ENCODE data around the gene GAPDH.
"Not testable (repeated sequence)": the region's sequence is repeated elsewhere in the genome, so short reads cannot be mapped to it uniquely, and the experiment has no call there.

Gene GAPDH

DNA sequence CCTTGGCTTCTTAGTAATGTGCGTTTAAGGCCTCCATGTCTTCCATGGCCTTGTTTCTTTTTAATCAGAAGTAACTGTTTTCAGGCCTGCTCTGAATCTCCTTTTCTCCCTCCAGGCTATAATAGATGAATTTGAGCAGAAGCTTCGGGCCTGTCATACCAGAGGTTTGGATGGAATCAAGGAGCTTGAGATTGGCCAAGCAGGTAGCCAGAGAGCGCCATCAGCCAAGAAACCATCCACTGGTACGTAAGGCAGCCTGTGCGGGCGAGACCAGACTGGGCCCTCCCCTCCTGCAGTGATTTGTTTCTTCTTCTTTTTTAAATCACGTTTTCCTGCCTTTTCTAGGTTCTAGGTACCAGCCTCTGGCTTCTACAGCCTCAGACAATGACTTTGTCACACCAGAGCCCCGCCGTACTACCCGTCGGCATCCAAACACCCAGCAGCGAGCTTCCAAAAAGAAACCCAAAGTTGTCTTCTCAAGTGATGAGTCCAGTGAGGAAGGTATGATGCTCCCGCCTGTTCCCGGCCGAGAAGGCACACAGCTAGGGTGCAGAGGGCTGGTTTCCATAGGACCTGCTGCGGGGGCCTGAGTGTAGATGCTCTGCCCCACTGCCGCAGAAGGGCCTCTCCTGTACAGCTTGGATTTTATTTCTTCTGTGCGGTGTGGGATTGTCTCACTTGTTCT is 3.6 kb upstream of the GAPDH start:
- Histone ChIP-seq H3K27me3 (ENCODE audit: control insufficient read depth in 1 of 2, insufficient read depth in 2 of 2, low read length in 2 of 2) (no peaks in the 10 kb centered on the region), H3K9ac (ENCODE audit: low read length) (no peak overlapping the region), H3K36me3 (ENCODE audit: insufficient read depth, low read length) (peaks cover 55% of the 10 kb centered on the region), H3K4me3 (ENCODE audit: low read depth in 1 of 2, low read length in 2 of 2) (no peak overlapping the region), H3K27ac (ENCODE audit: low read depth, low read length) (no peak overlapping the region), H3K4me1 (ENCODE audit: insufficient read depth, low read length) (peaks cover 19% of the 10 kb centered on the region), H3K9me3 (ENCODE audit: low read length) (no peaks in the 10 kb centered on the region)

DNA sequence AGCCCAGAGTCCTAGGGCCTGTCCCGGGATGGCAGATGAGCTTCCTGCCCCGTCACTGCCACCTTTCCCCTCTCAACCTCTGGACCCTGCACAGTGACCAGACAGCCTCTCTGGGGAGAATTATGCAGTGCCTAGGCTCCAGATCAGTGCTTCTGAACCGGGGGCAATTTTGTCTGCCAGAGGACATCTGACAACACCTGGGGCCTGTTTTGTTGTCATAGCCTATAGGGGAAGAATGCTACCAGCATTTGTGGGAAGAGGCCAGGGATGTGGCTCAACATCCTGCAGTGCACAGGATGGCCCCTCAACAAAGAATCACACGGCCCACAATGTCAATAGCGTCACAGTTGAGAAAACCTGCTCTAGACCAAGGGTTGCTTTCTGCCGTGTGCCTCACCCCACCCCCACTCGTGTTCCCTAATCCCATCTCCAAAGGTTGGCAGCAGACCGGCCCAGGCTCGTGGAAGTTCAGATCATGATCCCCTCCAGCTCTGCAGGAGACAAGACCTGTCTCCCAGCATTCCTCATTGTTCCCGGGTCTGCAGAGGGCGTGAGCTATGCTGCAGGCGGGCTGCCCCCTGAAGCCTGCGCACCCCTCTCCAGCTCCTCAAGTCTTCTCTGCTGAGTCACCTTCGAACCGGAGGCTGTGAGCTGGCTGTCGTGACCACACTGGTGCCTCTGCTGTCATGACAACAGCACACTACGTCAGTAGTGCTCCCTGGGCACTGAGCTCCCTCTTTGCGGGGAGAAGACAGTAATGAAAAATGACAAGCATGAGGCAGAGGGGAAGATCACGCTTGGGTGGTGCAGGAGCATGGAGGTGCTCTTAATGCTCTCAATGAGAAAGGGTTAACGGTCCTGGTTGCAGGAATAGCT is 2.0 kb upstream of the GAPDH start:
- Histone ChIP-seq H3K27me3 (ENCODE audit: control insufficient read depth in 1 of 2, insufficient read depth in 2 of 2, low read length in 2 of 2) (no peaks in the 10 kb centered on the region), H3K27ac (ENCODE audit: low read depth, low read length) (peak overlapping the region; percentile 92), H3K4me1 (ENCODE audit: insufficient read depth, low read length) (peaks cover 34% of the 10 kb centered on the region), H3K9ac (ENCODE audit: low read length) (peak overlapping the region; percentile 63), H3K9me3 (ENCODE audit: low read length) (no peaks in the 10 kb centered on the region), H3K36me3 (ENCODE audit: insufficient read depth, low read length) (peaks cover 54% of the 10 kb centered on the region), H3K4me3 (ENCODE audit: low read depth in 1 of 2, low read length in 2 of 2) (peak overlapping the region in 1 of 2 donors; percentile 88)

DNA sequence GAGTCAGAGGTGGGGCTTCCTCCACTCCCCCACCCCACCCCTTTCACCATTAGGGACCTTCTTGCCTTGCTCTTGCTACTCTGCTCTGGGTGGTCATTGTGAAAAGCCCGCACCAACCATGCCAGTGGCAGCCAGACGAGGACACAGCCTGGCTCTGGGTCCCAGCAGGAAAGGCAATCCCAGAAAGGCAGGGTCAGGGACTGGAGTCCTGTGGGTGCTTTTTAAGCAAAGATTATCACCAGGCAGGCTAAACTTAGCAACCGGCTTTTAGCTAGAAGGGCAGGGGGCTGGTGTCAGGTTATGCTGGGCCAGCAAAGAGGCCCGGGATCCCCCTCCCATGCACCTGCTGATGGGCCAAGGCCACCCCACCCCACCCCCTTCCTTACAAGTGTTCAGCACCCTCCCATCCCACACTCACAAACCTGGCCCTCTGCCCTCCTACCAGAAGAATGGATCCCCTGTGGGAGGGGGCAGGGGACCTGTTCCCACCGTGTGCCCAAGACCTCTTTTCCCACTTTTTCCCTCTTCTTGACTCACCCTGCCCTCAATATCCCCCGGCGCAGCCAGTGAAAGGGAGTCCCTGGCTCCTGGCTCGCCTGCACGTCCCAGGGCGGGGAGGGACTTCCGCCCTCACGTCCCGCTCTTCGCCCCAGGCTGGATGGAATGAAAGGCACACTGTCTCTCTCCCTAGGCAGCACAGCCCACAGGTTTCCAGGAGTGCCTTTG is 1.2 kb upstream of the GAPDH start:
- no peaks in the 10 kb centered on the region for H3K27me3 ChIP-seq (ENCODE audit: control insufficient read depth in 1 of 2, insufficient read depth in 2 of 2, low read length in 2 of 2)
- no peaks in the 10 kb centered on the region for H3K9me3 ChIP-seq (ENCODE audit: low read length)
- H3K9ac ChIP-seq (ENCODE audit: low read length): peak overlapping the region; percentile 63
- H3K36me3 ChIP-seq (ENCODE audit: insufficient read depth, low read length): peaks cover 54% of the 10 kb centered on the region
- H3K4me3 ChIP-seq (ENCODE audit: low read depth in 1 of 2, low read length in 2 of 2): peak overlapping the region; percentile 53 to 88
- H3K4me1 ChIP-seq (ENCODE audit: insufficient read depth, low read length): peaks cover 41% of the 10 kb centered on the region
- H3K27ac ChIP-seq (ENCODE audit: low read depth, low read length): peak overlapping the region; percentile 92

DNA sequence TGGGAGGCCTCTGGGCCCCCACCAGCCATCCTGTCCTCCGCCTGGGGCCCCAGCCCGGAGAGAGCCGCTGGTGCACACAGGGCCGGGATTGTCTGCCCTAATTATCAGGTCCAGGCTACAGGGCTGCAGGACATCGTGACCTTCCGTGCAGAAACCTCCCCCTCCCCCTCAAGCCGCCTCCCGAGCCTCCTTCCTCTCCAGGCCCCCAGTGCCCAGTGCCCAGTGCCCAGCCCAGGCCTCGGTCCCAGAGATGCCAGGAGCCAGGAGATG is 729 bp upstream of the GAPDH start:
- peaks cover 54% of the 10 kb centered on the region for H3K36me3 ChIP-seq (ENCODE audit: insufficient read depth, low read length)
- no peaks in the 10 kb centered on the region for H3K27me3 ChIP-seq (ENCODE audit: control insufficient read depth in 1 of 2, insufficient read depth in 2 of 2, low read length in 2 of 2)
- peak overlapping the region; percentile 63 for H3K9ac ChIP-seq (ENCODE audit: low read length)
- H3K4me1 ChIP-seq (ENCODE audit: insufficient read depth, low read length): peaks cover 46% of the 10 kb centered on the region
- H3K4me3 ChIP-seq (ENCODE audit: low read depth in 1 of 2, low read length in 2 of 2): peak overlapping the region; percentile 53 to 88
- no peaks in the 10 kb centered on the region for H3K9me3 ChIP-seq (ENCODE audit: low read length)
- H3K27ac ChIP-seq (ENCODE audit: low read depth, low read length): peak overlapping the region; percentile 92

DNA sequence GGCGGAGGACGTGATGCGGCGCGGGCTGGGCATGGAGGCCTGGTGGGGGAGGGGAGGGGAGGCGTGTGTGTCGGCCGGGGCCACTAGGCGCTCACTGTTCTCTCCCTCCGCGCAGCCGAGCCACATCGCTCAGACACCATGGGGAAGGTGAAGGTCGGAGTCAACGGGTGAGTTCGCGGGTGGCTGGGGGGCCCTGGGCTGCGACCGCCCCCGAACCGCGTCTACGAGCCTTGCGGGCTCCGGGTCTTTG is 303 bp downstream of the GAPDH start:
- no peaks in the 10 kb centered on the region for H3K9me3 ChIP-seq (ENCODE audit: low read length)
- peak overlapping the region; percentile 91 for H3K9ac ChIP-seq (ENCODE audit: low read length)
- peak overlapping the region; percentile 92 for H3K27ac ChIP-seq (ENCODE audit: low read depth, low read length)
- peaks cover 53% of the 10 kb centered on the region for H3K36me3 ChIP-seq (ENCODE audit: insufficient read depth, low read length)
- peak overlapping the region; percentile 81 to 88 for H3K4me3 ChIP-seq (ENCODE audit: low read depth in 1 of 2, low read length in 2 of 2)
- H3K27me3 ChIP-seq (ENCODE audit: control insufficient read depth in 1 of 2, insufficient read depth in 2 of 2, low read length in 2 of 2): no peaks in the 10 kb centered on the region
- peaks cover 49% of the 10 kb centered on the region for H3K4me1 ChIP-seq (ENCODE audit: insufficient read depth, low read length)

DNA sequence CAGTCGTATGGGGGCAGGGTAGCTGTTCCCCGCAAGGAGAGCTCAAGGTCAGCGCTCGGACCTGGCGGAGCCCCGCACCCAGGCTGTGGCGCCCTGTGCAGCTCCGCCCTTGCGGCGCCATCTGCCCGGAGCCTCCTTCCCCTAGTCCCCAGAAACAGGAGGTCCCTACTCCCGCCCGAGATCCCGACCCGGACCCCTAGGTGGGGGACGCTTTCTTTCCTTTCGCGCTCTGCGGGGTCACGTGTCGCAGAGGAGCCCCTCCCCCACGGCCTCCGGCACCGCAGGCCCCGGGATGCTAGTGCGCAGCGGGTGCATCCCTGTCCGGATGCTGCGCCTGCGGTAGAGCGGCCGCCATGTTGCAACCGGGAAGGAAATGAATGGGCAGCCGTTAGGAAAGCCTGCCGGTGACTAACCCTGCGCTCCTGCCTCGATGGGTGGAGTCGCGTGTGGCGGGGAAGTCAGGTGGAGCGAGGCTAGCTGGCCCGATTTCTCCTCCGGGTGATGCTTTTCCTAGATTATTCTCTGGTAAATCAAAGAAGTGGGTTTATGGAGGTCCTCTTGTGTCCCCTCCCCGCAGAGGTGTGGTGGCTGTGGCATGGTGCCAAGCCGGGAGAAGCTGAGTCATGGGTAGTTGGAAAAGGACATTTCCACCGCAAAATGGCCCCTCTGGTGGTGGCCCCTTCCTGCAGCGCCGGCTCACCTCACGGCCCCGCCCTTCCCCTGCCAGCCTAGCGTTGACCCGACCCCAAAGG is 804 bp downstream of the GAPDH start:
- H3K27ac ChIP-seq (ENCODE audit: low read depth, low read length): peak overlapping the region; percentile 92
- no peaks in the 10 kb centered on the region for H3K27me3 ChIP-seq (ENCODE audit: control insufficient read depth in 1 of 2, insufficient read depth in 2 of 2, low read length in 2 of 2)
- H3K4me1 ChIP-seq (ENCODE audit: insufficient read depth, low read length): peaks cover 49% of the 10 kb centered on the region
- no peaks in the 10 kb centered on the region for H3K9me3 ChIP-seq (ENCODE audit: low read length)
- H3K4me3 ChIP-seq (ENCODE audit: low read depth in 1 of 2, low read length in 2 of 2): peak overlapping the region; percentile 81 to 88
- H3K36me3 ChIP-seq (ENCODE audit: insufficient read depth, low read length): peaks cover 48% of the 10 kb centered on the region
- H3K9ac ChIP-seq (ENCODE audit: low read length): peak overlapping the region; percentile 91

DNA sequence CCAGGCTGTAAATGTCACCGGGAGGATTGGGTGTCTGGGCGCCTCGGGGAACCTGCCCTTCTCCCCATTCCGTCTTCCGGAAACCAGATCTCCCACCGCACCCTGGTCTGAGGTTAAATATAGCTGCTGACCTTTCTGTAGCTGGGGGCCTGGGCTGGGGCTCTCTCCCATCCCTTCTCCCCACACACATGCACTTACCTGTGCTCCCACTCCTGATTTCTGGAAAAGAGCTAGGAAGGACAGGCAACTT is 1.3 kb downstream of the GAPDH start:
- peak overlapping the region; percentile 81 to 88 for H3K4me3 ChIP-seq (ENCODE audit: low read depth in 1 of 2, low read length in 2 of 2)
- H3K36me3 ChIP-seq (ENCODE audit: insufficient read depth, low read length): peaks cover 43% of the 10 kb centered on the region
- H3K9ac ChIP-seq (ENCODE audit: low read length): peak overlapping the region; percentile 91
- no peaks in the 10 kb centered on the region for H3K9me3 ChIP-seq (ENCODE audit: low read length)
- peaks cover 49% of the 10 kb centered on the region for H3K4me1 ChIP-seq (ENCODE audit: insufficient read depth, low read length)
- peak overlapping the region; percentile 92 for H3K27ac ChIP-seq (ENCODE audit: low read depth, low read length)
- no peaks in the 10 kb centered on the region for H3K27me3 ChIP-seq (ENCODE audit: control insufficient read depth in 1 of 2, insufficient read depth in 2 of 2, low read length in 2 of 2)

DNA sequence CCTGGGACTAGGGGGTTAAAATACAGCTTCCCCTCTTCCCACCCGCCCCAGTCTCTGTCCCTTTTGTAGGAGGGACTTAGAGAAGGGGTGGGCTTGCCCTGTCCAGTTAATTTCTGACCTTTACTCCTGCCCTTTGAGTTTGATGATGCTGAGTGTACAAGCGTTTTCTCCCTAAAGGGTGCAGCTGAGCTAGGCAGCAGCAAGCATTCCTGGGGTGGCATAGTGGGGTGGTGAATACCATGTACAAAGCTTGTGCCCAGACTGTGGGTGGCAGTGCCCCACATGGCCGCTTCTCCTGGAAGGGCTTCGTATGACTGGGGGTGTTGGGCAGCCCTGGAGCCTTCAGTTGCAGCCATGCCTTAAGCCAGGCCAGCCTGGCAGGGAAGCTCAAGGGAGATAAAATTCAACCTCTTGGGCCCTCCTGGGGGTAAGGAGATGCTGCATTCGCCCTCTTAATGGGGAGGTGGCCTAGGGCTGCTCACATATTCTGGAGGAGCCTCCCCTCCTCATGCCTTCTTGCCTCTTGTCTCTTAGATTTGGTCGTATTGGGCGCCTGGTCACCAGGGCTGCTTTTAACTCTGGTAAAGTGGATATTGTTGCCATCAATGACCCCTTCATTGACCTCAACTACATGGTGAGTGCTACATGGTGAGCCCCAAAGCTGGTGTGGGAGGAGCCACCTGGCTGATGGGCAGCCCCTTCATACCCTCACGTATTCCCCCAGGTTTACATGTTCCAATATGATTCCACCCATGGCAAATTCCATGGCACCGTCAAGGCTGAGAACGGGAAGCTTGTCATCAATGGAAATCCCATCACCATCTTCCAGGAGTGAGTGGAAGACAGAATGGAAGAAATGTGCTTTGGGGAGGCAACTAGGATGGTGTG is 1.9 kb downstream of the GAPDH start:
- Histone ChIP-seq H3K4me3 (ENCODE audit: low read depth in 1 of 2, low read length in 2 of 2) (peak overlapping the region; percentile 81 to 88), H3K9ac (ENCODE audit: low read length) (peak overlapping the region; percentile 91), H3K36me3 (ENCODE audit: insufficient read depth, low read length) (peaks cover 41% of the 10 kb centered on the region), H3K27ac (ENCODE audit: low read depth, low read length) (peak overlapping the region; percentile 92), H3K27me3 (ENCODE audit: control insufficient read depth in 1 of 2, insufficient read depth in 2 of 2, low read length in 2 of 2) (no peaks in the 10 kb centered on the region), H3K4me1 (ENCODE audit: insufficient read depth, low read length) (peaks cover 49% of the 10 kb centered on the region), H3K9me3 (ENCODE audit: low read length) (no peaks in the 10 kb centered on the region)

DNA sequence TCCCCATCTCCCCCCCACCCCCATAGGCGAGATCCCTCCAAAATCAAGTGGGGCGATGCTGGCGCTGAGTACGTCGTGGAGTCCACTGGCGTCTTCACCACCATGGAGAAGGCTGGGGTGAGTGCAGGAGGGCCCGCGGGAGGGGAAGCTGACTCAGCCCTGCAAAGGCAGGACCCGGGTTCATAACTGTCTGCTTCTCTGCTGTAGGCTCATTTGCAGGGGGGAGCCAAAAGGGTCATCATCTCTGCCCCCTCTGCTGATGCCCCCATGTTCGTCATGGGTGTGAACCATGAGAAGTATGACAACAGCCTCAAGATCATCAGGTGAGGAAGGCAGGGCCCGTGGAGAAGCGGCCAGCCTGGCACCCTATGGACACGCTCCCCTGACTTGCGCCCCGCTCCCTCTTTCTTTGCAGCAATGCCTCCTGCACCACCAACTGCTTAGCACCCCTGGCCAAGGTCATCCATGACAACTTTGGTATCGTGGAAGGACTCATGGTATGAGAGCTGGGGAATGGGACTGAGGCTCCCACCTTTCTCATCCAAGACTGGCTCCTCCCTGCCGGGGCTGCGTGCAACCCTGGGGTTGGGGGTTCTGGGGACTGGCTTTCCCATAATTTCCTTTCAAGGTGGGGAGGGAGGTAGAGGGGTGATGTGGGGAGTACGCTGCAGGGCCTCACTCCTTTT is 2.7 kb downstream of the GAPDH start:
- Histone ChIP-seq H3K9me3 (ENCODE audit: low read length) (no peaks in the 10 kb centered on the region), H3K9ac (ENCODE audit: low read length) (no peak overlapping the region), H3K4me3 (ENCODE audit: low read depth in 1 of 2, low read length in 2 of 2) (no peak overlapping the region), H3K27ac (ENCODE audit: low read depth, low read length) (no peak overlapping the region), H3K27me3 (ENCODE audit: control insufficient read depth in 1 of 2, insufficient read depth in 2 of 2, low read length in 2 of 2) (no peaks in the 10 kb centered on the region), H3K4me1 (ENCODE audit: insufficient read depth, low read length) (peaks cover 46% of the 10 kb centered on the region), H3K36me3 (ENCODE audit: insufficient read depth, low read length) (peaks cover 46% of the 10 kb centered on the region)

DNA sequence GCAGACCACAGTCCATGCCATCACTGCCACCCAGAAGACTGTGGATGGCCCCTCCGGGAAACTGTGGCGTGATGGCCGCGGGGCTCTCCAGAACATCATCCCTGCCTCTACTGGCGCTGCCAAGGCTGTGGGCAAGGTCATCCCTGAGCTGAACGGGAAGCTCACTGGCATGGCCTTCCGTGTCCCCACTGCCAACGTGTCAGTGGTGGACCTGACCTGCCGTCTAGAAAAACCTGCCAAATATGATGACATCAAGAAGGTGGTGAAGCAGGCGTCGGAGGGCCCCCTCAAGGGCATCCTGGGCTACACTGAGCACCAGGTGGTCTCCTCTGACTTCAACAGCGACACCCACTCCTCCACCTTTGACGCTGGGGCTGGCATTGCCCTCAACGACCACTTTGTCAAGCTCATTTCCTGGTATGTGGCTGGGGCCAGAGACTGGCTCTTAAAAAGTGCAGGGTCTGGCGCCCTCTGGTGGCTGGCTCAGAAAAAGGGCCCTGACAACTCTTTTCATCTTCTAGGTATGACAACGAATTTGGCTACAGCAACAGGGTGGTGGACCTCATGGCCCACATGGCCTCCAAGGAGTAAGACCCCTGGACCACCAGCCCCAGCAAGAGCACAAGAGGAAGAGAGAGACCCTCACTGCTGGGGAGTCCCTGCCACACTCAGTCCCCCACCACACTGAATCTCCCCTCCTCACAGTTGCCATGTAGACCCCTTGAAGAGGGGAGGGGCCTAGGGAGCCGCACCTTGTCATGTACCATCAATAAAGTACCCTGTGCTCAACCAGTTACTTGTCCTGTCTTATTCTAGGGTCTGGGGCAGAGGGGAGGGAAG is 3.5 kb downstream of the GAPDH start:
- Histone ChIP-seq H3K4me1 (ENCODE audit: insufficient read depth, low read length) (peaks cover 39% of the 10 kb centered on the region), H3K36me3 (ENCODE audit: insufficient read depth, low read length) (peaks cover 54% of the 10 kb centered on the region), H3K27ac (ENCODE audit: low read depth, low read length) (peak overlapping the region; percentile 45)
- not testable (repeated sequence) for H3K27me3 ChIP-seq (ENCODE audit: control insufficient read depth in 1 of 2, insufficient read depth in 2 of 2, low read length in 2 of 2); H3K9me3 ChIP-seq (ENCODE audit: low read length); H3K4me3 ChIP-seq (ENCODE audit: low read depth in 1 of 2, low read length in 2 of 2); H3K9ac ChIP-seq (ENCODE audit: low read length)

Measured in muscle layer of colon (tissue), 2 donors.